Measurements from ENCODE around the gene AP1S1. TPM values are rescaled to one million over a fixed set of nuclear protein-coding genes. Genes with fewer than 3 reads are reported as not detected.

The AP1S1 gene
- total and polyA plus RNA-seq, 2 of the 13 experiments (the other 11 are each of a cell fraction or from before 2014, with no cell fraction given) = 57.5 to 68.1 TPM

DNA sequence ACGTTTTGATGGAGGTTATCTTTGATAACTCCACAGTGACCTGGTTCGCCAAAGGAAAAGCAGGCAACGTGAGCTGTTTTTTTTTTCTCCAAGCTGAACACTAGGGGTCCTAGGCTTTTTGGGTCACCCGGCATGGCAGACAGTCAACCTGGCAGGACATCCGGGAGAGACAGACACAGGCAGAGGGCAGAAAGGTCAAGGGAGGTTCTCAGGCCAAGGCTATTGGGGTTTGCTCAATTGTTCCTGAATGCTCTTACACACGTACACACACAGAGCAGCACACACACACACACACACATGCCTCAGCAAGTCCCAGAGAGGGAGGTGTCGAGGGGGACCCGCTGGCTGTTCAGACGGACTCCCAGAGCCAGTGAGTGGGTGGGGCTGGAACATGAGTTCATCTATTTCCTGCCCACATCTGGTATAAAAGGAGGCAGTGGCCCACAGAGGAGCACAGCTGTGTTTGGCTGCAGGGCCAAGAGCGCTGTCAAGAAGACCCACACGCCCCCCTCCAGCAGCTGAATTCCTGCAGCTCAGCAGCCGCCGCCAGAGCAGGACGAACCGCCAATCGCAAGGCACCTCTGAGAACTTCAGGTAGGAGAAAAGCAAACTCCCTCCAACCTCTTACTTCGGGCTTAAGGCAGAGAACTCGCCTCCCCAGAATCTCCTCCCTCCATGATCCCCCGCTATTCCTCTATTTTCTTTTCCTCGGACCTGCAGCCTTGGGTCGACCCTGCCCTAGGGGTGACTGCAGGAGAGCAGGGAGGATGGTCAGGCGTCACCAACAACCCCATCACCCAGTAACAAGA lies 27.4 kb upstream of the AP1S1 start, which contains the start of gene SERPINE1 (continued):
- TF ChIP-seq SRSF1 (optimal IDR thresholded peaks at IDR 0.05; ENCODE audit: low read depth, low read length) = no peak
- TF ChIP-seq, protein P1, sequence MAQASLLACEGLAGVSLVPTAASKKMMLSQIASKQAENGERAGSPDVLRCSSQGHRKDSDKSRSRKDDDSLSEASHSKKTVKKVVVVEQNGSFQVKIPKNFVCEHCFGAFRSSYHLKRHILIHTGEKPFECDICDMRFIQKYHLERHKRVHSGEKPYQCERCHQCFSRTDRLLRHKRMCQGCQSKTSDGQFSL (CRISPR knock-in tag; IDR thresholded peaks at IDR 0.05) = no peak
- TF ChIP-seq ZNF652 (CRISPR knock-in tag; IDR thresholded peaks at IDR 0.05; ENCODE audit: borderline replicate concordance, low read depth) = no peak
- peak; percentile 99 for TF ChIP-seq NR2F6 (IDR thresholded peaks at IDR 0.05)
- peak; percentile 99 for TF ChIP-seq NR2F6 (CRISPR knock-in tag; IDR thresholded peaks at IDR 0.05)
- TF ChIP-seq, protein P2, sequence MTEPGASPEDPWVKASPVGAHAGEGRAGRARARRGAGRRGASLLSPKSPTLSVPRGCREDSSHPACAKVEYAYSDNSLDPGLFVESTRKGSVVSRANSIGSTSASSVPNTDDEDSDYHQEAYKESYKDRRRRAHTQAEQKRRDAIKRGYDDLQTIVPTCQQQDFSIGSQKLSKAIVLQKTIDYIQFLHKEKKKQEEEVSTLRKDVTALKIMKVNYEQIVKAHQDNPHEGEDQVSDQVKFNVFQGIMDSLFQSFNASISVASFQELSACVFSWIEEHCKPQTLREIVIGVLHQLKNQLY (CRISPR knock-in tag; IDR thresholded peaks at IDR 0.05) = no peak
- peak; percentile 99 for TF ChIP-seq ZNF350 (CRISPR knock-in tag; IDR thresholded peaks at IDR 0.05; ENCODE audit: borderline replicate concordance, low read depth)
- TF ChIP-seq SRF (IDR thresholded peaks at IDR 0.05; ENCODE audit: low read depth, low read length) = no peak
- no peak; the same call in 1 of the 2 replicates for TF ChIP-seq KDM5A (IDR thresholded peaks at IDR 0.05; ENCODE audit: borderline replicate concordance, low read length)
- peak; percentile 95 for TF ChIP-seq SIN3A (IDR thresholded peaks at IDR 0.05; ENCODE audit: borderline replicate concordance, low read depth, low read length)
- peak; percentile 76 for TF ChIP-seq HNF4A (CRISPR knock-in tag; IDR thresholded peaks at IDR 0.05)
- peak; percentile 78; the same call in 1 of the 2 replicates for TF ChIP-seq ZNF607 (CRISPR knock-in tag; IDR thresholded peaks at IDR 0.05; ENCODE audit: borderline replicate concordance)
- TF ChIP-seq MYNN (CRISPR knock-in tag; IDR thresholded peaks at IDR 0.05; ENCODE audit: low read depth) = no peak
- TF ChIP-seq, protein P3, sequence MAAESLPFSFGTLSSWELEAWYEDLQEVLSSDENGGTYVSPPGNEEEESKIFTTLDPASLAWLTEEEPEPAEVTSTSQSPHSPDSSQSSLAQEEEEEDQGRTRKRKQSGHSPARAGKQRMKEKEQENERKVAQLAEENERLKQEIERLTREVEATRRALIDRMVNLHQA (CRISPR knock-in tag; IDR thresholded peaks at IDR 0.05) = no peak
- no peak for TF ChIP-seq ZNF251 (CRISPR knock-in tag; IDR thresholded peaks at IDR 0.05)
- TF ChIP-seq SP4 (CRISPR knock-in tag; IDR thresholded peaks at IDR 0.05) = no peak; the same call in 1 of the 2 replicates
- peak; percentile 91 for TF ChIP-seq ETV5 (CRISPR knock-in tag; IDR thresholded peaks at IDR 0.05; ENCODE audit: borderline replicate concordance)
- TF ChIP-seq NFE2 (CRISPR knock-in tag; IDR thresholded peaks at IDR 0.05) = no peak; the same call in 1 of the 2 replicates
- TF ChIP-seq, protein P4, sequence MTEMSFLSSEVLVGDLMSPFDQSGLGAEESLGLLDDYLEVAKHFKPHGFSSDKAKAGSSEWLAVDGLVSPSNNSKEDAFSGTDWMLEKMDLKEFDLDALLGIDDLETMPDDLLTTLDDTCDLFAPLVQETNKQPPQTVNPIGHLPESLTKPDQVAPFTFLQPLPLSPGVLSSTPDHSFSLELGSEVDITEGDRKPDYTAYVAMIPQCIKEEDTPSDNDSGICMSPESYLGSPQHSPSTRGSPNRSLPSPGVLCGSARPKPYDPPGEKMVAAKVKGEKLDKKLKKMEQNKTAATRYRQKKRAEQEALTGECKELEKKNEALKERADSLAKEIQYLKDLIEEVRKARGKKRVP (CRISPR knock-in tag; IDR thresholded peaks at IDR 0.05) = peak in 1 of 2 experiments; percentile 81; a peak in 2 of 4 replicates
- TF ChIP-seq ZNF549 (CRISPR knock-in tag; IDR thresholded peaks at IDR 0.05) = no peak
- peak; percentile 51; the same call in 1 of the 2 replicates for TF ChIP-seq TCF7 (IDR thresholded peaks at IDR 0.05; ENCODE audit: low read depth)
- TF ChIP-seq PAX8 (CRISPR knock-in tag; IDR thresholded peaks at IDR 0.05; ENCODE audit: borderline replicate concordance) = no peak
- TF ChIP-seq HMG20A (CRISPR knock-in tag; IDR thresholded peaks at IDR 0.05; ENCODE audit: borderline replicate concordance) = peak; percentile 71; the same call in 1 of the 2 replicates
- TF ChIP-seq, protein P5, sequence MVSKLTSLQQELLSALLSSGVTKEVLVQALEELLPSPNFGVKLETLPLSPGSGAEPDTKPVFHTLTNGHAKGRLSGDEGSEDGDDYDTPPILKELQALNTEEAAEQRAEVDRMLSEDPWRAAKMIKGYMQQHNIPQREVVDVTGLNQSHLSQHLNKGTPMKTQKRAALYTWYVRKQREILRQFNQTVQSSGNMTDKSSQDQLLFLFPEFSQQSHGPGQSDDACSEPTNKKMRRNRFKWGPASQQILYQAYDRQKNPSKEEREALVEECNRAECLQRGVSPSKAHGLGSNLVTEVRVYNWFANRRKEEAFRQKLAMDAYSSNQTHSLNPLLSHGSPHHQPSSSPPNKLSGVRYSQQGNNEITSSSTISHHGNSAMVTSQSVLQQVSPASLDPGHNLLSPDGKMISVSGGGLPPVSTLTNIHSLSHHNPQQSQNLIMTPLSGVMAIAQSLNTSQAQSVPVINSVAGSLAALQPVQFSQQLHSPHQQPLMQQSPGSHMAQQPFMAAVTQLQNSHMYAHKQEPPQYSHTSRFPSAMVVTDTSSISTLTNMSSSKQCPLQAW (CRISPR knock-in tag; IDR thresholded peaks at IDR 0.05) = peak; percentile 40; the same call in 1 of the 2 replicates

Data from HepG2 (cell line).